ENCODE results near the gene OGA.

DNA sequence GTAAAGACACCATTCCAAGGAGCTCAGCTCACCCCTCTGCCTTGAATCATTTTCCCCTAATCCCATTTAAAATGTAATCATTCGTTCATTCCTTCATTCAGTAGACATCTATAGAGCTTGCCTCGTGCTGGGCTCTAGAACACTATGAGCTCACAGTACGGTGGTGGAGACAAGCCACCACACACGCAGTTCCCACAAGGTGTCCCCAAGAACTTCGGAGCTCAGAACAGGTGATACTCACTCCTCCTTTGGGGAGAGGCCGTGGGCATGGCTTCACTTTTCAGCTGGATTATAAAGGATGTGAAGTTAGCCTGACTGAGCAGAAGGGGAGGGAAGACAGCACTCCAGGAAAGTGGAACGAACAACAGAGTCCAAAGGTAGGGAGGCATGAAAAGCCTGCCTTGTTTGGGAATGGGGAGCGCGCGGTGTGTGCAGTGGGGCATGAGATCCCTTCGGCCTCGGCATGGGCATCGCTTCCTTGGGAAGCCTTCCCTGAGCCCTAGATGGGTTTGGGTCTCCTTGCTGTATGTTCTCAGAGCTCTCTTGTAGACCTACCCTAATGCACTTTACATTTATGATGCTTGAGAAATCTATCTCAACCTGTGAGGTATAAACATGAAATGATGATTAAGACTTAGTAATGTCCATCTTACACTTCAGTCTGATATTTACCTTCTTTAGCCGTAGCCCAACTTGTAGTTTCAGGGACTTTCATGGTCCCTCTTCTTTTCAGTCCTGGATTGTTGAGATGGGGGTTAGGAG, 809 bp upstream of the OGA start:
- TF ChIP-seq POLR2A (IDR thresholded peaks at IDR 0.05; ENCODE audit: low read depth, low read length) (no peak), TAF1 (IDR thresholded peaks at IDR 0.05; ENCODE audit: low read depth, low read length) (no peak), POLR2AphosphoS5 (IDR thresholded peaks at IDR 0.05; ENCODE audit: low read depth, low read length) (no peak), PAX5 (IDR thresholded peaks at IDR 0.05; ENCODE audit: insufficient read depth, low read length, severe bottlenecking) (no peak), SPI1 (IDR thresholded peaks at IDR 0.05; ENCODE audit: low read depth, low read length) (no peak)

Measured in GM12891 (cell line).